Erythroblast (primary cell): ENCODE data around the gene ARL6IP5.

Experiments
- DNase-seq, 2 experiments: peaks; one replicate each; lab custom pipeline; 2025; lab: John Stamatoyannopoulos, UW
- GATA1 ChIP-seq: IDR thresholded peaks from 2 replicates; pipeline ENCODE4 v1.6.1; 2011; ENCODE audit warnings: low read depth, mild to moderate bottlenecking, control low read depth, low read length, moderate library complexity
- POLR2A ChIP-seq: IDR thresholded peaks from 2 replicates; pipeline ENCODE4 v1.6.1; 2011; ENCODE audit warnings: mild to moderate bottlenecking, low read length

Gene ARL6IP5

GRCh38 chr3:69119138-69119537, 34.4 kb downstream of the ARL6IP5 start:
- DNase-seq = no peak
- TF ChIP-seq POLR2A (no peak), GATA1 (no peak)

- TF ChIP-seq GATA1 (no peak), POLR2A (no peak)
- DNase-seq = no peak
Measured at GRCh38 chr3:69119681-69120080, 34.9 kb downstream of the ARL6IP5 start.

- no peak for TF ChIP-seq GATA1
- TF ChIP-seq POLR2A = no peak
- DNase-seq = peak; percentile 83 to 92
Measured at GRCh38 chr3:69120879-69121464, 36.2 kb downstream of the ARL6IP5 start.

GRCh38 chr3:69121513-69121912, 36.8 kb downstream of the ARL6IP5 start:
- TF ChIP-seq POLR2A (no peak), GATA1 (no peak)
- no peak for DNase-seq

- TF ChIP-seq GATA1 = no peak
- TF ChIP-seq POLR2A = no peak
- DNase-seq = no peak
Measured at GRCh38 chr3:69121950-69122349, 37.2 kb downstream of the ARL6IP5 start.

- TF ChIP-seq GATA1 (no peak), POLR2A (no peak)
- DNase-seq = no peak
Measured at GRCh38 chr3:69122403-69122802, 37.7 kb downstream of the ARL6IP5 start, which contains the start of gene LMOD3. LMOD3 (minus strand) TSS chr3:69122595; CDS start chr3:69122386, 209 bp downstream.

GRCh38 chr3:69126216-69126615, 41.5 kb downstream of the ARL6IP5 start:
- DNase-seq = no peak
- TF ChIP-seq GATA1 (no peak), POLR2A (no peak)

GRCh38 chr3:69126999-69127398, 42.3 kb downstream of the ARL6IP5 start:
- no peak for TF ChIP-seq POLR2A
- TF ChIP-seq GATA1 = no peak
- DNase-seq = no peak

GRCh38 chr3:69128509-69128908, 43.8 kb downstream of the ARL6IP5 start:
- DNase-seq = no peak
- TF ChIP-seq GATA1 = no peak

GRCh38 chr3:69129531-69129930, 44.8 kb downstream of the ARL6IP5 start:
- TF ChIP-seq POLR2A (no peak), GATA1 (no peak)
- DNase-seq = no peak

GRCh38 chr3:69130689-69131088, 46.0 kb downstream of the ARL6IP5 start:
- no peak for TF ChIP-seq POLR2A
- no peak for TF ChIP-seq GATA1
- no peak for DNase-seq

- DNase-seq = no peak
- TF ChIP-seq GATA1 (no peak), POLR2A (no peak)
Measured at GRCh38 chr3:69137005-69137404, 52.3 kb downstream of the ARL6IP5 start.

GRCh38 chr3:69137412-69137811, 52.7 kb downstream of the ARL6IP5 start:
- TF ChIP-seq GATA1 (no peak), POLR2A (no peak)

GRCh38 chr3:69141313-69141712, 56.6 kb downstream of the ARL6IP5 start:
- no peak for DNase-seq
- TF ChIP-seq POLR2A (no peak), GATA1 (no peak)

More at GRCh38 chr3:69137412-69137811, 52.7 kb downstream of the ARL6IP5 start:
- no peak for DNase-seq

GRCh38 chr3:69142090-69142489, 57.4 kb downstream of the ARL6IP5 start:
- peak; percentile 11 to 48 for DNase-seq
- no peak for TF ChIP-seq POLR2A
- TF ChIP-seq GATA1 = no peak

- no peak for TF ChIP-seq POLR2A
- TF ChIP-seq GATA1 = no peak
- peak in 1 of 2 experiments; percentile 21 for DNase-seq
Measured at GRCh38 chr3:69142797-69143454, 58.2 kb downstream of the ARL6IP5 start.

- DNase-seq = peak; percentile 83 to 86
- TF ChIP-seq POLR2A (no peak), GATA1 (no peak)
Measured at GRCh38 chr3:69143612-69144011, 58.9 kb downstream of the ARL6IP5 start.
